Right lung (tissue), 5 donors: Measurements from ENCODE around the gene DHRS12. TPM values are rescaled to one million over a fixed set of nuclear protein-coding genes. Genes with fewer than 3 reads are reported as not detected.

Experiments
- DNase-seq, 2 donors: peaks; one replicate each; pipeline ENCODE4 v3.0.0-alpha.2; 2013
- polyA plus RNA-seq, 5 donors: library from polyadenylated mRNA; unstranded; fragments of 120-200 nt; gene quantifications; one replicate each; pipeline versions ENCODE4 v1.2.1 to v1.2.3, GENCODE V29; 2013; ENCODE audit warnings: inconsistent platforms in 1 of 5, low replicate concordance in 1 of 5; ENCODE audit not compliant: insufficient read length in 5 of 5, insufficient read depth in 1 of 5

The DHRS12 gene
- polyA plus RNA-seq, 5 donors, result 15.1 to 21.6 (median 16.3) TPM

DNA sequence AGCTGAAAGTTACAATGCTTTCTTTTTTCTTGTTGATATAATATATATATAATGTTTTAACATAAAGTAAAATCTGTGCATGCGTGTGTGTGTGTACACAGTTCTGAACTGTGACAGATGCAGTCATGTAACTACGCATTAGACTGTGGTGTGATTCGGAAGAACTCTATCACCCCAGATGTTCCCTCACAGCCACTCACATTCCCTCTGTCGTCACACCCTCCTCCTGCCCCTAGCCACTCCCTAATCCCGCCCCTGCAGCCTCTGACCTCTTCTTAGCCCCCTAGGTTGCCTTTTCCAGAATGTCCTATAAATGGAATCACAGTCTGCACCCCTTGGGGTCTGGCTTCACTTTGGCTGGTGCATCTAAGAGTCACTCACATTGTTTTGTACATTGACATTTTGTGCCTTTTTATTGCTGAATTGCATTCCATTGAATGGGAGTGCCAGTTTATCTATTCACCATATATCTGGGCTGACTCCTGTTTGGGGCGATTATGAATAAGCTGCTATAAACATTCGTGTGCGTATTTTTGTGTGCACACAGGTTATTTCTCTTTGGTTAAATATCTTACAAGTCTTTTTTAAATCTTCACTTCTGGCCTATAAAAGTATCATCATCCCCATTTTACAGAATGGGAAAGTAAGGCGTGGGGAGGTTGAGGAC lies 20.4 kb downstream of the DHRS12 start:
- DNase-seq, result no peak

DNA sequence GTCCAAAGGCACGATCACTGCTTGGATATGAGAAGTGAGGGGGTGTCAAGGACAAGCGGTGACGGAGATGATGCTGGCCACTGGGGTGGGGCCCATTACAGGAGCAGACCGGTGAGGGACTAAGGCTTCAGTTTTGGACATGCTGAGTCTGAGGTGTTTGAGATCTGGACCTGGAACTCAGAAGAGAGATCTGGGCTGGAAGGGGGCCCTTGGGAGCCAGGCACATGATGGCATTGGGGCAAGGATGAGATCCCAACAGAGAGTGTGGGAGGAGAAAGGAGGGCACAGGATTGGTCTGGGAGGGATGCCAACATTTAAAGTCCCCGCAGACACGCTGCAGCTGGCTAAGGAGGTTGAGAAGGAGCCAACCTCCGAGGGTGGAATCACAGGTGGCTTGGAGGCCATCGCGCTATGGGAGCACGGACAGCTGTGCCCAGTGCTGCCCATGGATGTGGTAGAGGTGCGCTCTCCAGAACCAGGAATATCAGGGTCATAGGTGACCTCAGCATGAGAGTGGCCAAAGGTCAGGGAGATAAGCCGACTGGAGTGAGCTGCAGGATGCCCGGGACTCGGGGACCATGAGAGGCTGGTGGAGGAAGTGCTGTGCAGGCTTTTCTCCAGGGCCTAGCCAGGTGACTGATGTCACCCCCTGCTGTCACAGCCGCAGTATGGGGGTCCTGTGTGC lies 21.8 kb downstream of the DHRS12 start:
- DNase-seq, result no peak

DNA sequence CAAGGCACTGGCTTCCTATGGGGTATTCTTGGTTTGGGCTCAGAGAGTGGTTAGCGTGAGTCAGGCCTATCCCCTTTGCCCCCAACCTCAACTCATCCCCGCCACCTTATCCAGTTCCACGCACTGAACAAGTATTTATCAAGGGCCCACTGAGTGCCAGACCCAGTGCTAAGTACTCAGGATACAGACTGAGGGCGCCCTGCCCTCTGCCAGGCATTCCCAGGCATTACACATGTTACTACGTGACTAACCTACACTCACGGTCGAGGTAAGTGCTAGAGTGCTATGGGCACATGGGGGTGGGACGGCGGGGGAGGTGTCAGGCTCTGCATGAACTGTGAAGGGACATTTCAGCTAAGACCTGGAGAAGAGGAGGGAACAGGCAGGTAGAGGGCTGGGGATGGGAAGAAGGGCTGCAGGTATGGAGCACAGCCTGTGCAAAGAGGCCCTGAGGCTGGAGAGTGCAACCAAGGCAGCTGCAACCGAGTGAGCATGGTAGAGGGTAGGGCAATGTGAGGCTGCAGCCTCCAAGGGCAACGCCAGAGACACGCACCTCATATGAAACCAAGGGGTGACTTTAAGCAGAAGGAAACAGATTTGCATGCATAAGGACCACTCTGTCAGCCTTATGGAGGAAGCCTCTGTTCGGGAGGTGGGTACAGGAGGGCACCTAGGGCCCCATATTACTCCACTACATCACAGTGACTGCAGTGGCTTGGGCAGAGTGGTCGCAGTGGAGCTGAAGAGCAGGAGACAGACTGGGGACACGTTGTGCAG lies 22.5 kb downstream of the DHRS12 start:
- no peak for DNase-seq

DNA sequence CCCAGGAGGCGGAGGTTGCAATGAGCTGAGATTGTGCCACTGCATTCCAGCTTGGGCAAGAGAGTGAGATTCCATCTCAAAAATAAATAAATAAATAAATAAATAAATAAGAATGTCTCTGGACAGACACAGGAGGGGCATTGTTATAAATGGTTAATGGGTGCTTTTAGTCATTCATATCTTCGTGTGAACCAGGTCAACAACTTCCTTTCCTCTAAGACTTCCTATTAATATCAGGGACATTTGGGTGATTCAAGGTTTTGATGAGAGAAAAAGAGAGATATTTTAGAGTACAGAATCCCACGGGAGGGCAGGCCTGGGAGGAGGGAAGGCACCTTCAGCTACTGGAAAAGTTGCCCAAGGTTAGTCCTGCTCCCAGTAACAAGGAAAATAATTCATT lies 23.9 kb downstream of the DHRS12 start:
- DNase-seq, result no peak

DNA sequence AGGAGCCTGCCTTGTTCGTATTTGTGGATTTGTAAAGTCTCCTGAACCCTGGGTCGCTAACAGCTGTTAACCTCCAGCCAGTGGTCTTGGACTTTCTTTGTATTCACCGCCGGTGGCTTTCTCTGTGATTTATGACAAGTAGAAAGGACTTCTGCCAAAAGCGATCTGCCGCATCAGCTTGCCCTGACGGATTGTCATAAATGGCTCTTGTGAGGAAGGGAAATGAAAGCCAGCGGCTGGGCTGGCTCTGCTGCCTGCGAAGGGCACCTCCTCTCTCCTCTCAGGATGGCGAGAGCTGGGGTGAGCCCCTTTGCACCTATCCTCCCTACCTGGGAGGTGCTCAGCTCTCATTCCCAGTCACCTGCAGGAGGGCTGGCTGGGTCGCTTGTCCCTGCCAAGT lies 25.6 kb downstream of the DHRS12 start:
- no peak for DNase-seq

DNA sequence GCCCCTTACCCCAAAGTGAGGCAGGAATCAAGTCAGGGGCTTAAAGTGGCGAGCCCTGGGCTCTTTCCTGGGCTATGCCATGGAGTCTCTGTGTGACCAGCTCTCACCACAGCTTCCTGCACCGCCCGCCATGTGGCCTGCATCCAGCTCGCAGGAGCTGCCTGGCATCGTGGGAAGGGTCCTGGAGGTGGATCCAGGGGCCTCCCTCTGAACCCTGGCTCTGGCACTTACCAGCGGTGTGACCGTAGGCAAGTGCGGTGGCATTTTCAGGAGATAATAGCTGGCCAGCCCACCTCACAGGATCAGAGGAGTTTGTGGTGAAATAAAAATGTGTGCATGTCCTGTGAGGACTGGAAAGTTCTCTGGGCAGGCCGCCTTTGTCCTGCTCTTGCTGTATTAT lies 26.0 kb downstream of the DHRS12 start:
- no peak for DNase-seq

DNA sequence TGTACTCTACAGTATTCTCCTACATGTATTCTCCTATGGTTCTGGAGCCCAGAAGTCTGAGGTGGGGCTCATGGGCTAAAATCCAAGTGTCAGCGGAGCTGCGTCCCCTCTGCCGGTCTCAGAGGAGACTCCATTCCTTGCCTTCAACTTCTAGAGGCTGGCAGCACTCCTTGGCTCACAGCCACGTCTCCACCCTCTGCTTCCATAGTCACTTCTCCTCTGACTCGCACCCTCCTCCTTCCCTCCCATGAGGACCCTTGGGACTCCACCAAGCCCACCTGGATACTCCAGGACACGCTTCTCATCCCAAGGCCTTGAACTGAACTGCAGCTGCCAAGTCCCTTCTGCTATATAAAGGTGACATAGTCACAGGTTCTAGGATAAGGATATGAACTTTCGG lies 27.8 kb downstream of the DHRS12 start:
- no peak for DNase-seq

DNA sequence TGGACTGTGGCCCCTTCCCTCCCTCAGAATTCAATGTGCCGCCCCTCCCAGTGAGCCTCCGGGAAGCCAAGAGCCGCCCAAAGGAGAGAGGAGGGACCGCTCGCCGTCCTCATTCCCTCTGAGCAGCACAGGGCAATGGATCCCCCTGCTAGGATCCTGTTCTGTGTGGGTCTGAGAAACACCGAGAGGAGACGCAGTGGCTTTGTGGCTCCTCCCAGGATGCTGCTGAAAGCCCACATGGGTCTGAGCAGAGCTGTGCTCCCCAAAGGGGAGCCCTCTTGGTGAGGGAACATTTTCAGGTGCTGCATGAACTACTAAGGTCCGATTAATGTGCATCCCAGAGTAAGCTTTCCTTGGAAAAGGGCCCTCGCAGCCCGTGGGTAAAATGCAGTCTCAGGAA lies 30.4 kb downstream of the DHRS12 start:
- DNase-seq, result no peak

DNA sequence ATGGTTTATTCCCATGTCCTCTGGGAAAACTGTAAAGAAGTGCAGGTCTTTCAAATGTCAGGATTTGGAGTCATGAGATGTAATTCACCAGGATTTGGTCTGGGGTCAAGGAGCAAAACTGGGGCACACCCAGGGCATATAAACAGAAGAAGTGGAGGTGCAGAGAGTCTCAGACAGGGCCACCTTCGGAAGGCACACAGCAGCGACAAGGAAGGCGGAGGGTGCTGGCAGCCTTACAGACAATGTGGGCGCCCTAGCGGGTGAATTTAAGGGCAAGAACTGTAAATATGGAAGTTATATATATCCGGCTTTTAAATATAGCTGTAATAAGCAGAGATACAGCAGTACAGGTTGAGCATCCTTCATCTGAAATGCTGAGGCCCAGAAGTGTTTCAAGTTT lies 31.2 kb downstream of the DHRS12 start:
- no peak for DNase-seq

DNA sequence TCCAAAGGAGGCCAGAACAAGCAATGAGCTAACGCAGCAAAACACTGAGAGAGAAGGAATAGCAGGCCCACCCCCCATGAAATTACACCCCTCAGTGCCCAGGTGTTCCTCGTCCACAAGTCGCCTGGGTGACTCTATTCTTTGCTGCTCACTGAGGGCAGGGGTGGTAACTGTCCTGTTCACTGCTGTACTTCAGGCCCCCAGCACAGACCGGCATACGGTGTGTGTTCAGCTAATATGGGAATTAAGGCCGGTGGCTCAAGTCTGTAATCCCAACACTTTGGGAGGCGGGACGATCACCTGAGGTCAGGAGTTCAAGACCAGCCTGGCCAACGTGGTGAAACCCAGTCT lies 31.9 kb downstream of the DHRS12 start:
- no peak for DNase-seq

DNA sequence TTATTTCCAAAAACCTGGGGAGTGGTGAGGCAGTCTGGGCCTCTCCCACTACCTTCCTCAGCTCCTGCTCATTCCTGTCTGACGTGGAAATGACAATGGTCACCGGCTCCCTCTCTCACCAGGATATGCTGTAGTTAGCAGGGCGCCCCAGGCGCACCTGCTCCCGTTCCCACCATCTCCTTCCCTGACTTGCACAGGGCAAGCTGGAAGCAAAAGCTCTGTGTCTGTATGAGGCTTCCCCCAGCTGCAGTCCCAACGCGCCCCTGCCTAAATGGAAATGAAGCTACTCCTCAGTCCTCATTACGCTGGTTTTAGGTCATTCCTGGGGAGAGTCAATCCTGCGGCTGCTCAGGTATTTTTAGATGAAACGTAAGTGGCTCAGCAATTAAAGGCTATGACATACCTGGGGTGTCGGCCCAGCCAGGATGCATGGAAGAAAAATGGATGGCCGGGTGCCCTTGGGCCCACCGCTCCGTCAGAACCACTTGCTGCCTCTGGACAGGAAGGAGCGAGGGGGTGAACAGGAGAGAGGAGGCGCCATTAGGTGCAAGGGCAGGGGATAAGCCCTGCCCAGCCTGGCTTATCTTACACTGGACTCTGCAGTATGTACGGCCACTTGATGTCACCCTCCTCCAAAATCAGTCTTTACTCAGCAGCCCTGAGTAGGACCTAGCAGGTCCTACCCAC lies 32.4 kb downstream of the DHRS12 start:
- DNase-seq, result no peak

DNA sequence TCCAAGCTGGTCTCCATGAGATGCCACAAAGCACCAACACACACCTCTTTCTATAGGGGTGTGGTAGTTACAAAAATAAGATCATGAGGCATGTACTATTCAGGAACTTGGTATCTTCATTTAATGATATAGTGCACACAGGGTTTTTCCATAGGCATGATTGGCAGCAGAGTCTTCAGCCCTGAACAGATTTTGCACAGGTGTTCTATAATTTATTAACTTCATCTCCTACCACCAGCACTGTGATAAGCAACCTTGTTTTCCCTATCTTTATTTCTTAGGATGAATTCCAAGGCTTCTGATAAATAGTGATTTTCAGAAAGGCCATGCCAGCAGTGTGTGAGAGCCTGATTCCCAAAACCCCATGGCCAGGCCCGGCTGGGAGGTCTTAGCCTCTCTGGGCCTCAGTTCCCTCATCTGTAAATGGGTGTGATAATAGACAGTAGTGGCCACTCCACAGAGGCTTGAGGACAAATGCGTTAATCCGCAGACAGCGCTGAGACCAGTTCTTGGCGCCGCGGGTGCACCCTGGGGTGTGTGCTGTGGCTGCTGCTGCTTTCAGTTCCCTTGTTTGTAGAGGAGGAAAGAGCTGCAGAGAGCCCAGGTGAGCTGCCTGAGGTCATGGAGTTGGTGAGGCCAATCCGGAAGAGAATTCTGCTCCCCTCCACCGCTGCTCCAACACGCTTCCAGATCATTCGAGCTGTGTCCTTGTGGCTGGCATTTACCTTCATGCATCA lies 33.1 kb downstream of the DHRS12 start:
- no peak for DNase-seq

DNA sequence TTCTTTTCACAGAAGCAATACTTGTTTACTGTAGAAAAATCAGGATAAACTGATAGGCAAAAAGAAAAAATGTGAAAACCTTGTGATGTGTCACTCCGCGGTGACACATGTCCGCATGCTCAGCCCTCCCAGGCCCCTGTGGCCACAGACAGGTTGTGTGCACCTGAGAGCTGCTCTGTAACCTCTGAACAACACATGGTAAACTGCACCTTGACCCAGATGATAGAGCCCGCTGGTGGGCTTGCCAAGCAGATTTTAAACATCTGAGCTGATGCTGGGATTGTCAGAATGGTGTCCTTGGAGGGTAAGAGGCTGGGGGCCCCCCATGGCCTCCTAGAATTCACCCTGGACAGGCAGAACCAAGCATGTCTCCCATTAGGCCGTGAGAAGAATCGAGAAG lies 33.8 kb downstream of the DHRS12 start:
- no peak for DNase-seq

DNA sequence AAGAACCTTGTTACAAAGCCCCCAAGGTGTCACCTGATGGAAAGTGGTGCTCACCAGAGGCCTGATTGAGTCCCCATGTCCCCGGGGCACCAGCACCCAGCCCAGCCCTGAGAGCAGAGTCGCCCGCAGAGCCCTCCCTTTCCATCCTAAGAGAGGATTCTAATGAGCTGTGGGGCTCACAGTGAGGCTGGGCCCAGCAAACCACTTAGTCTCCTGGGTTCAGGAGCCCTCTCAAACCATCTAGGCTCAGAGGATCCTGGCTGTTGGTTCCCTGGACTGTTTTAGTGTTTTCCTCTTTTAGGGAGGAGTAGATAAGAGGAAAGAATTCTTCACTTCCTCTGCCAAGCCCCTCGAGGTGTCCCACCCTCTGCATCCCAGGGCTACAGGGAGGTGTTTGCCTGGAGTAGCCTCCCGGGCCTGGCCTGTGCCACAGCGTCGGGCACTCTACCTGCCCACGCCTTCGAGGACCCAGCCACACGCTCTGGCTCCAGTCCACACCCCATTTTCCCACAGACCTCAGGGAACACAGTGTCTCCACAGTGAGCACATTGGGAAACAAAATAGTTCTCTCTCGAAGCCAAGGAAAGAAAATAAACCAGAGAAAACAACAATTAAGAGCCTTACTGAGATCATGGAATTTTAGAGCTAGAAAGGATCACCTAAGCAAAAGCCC lies 34.4 kb downstream of the DHRS12 start:
- no peak for DNase-seq

DNA sequence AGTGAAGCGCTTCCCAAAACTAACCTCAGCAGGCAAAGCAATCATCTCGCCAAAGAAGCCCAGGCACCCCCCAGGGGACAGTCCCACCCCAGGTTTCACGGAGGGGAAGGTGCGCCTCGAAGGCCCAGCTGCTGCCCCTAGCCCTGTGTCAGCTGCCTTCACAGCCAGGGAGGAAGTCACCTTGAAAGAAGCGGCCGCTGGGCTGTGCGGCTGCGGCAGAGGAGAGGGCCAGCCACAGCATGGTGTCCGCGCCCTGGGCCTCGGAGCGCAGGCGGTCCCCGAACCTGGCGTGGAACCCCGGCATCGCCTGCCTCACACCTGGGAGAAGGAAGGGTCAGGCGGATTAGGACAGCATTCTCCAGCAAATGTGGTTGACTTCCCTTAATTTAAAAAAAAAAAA lies 35.0 kb downstream of the DHRS12 start:
- DNase-seq, result no peak

DNA sequence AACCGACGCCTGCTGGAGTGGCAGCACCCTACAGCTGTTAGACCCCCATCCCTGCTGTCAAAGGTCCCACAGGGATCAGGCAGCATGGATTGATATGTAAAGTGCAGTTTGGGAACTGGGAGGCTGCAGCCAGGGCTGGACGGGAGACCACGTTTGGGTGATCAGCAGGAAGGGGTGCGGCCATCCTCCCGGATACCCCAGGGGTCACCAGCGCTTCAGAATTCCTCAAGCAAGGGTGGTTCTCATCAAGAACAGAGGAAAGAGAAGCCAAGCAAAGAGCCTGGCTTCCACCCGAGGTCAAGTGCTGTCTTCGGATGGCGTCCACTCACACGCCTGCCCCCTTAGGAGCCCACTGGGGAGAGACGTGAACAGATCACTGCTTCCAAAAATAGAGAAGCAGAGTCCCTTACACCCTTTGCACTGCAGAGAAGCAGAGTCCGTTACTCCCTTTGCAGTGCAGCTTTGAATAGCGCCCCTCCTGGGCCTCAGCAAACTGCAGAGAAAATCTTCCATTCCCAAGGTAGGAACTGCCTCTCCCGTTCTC lies 35.5 kb downstream of the DHRS12 start:
- DNase-seq, result no peak

DNA sequence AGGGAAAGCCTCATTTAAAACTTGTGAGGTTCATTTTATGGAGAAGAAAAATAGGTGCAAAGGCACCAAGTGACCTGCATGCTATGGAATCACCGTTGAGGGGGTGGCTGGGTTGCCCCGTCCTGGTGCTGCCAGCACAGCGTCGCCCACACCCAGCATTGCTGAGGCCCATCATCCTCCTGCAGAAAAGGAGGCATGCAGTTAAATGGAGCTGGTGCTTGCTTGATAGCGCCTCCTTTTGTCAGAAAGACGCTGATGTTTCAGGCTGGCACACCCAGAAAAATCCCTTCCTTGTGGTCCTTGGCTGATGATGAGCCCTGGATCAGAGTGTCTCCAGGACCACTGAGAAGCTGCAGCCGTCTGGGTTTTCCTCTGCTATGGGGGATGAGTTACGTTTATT lies 36.9 kb downstream of the DHRS12 start:
- no peak for DNase-seq

DNA sequence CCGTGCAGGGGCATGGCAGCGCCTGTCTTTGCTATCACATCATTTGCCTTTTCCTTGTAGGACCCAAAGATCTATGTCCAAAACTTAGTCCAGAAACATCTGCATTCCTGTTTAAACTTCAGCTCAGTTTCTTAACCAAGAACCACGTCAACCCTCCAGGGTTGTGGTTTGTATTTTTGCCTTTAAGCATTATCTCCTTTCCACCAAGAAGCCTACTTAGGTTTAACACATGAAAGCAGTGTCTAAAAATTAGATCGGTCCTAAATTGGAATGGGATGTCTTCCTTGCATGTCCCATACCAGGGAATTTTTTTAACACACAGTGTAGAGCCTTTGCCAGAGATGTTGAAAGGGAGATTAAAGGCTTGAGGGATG lies 38.8 kb downstream of the DHRS12 start:
- DNase-seq, result no peak

DNA sequence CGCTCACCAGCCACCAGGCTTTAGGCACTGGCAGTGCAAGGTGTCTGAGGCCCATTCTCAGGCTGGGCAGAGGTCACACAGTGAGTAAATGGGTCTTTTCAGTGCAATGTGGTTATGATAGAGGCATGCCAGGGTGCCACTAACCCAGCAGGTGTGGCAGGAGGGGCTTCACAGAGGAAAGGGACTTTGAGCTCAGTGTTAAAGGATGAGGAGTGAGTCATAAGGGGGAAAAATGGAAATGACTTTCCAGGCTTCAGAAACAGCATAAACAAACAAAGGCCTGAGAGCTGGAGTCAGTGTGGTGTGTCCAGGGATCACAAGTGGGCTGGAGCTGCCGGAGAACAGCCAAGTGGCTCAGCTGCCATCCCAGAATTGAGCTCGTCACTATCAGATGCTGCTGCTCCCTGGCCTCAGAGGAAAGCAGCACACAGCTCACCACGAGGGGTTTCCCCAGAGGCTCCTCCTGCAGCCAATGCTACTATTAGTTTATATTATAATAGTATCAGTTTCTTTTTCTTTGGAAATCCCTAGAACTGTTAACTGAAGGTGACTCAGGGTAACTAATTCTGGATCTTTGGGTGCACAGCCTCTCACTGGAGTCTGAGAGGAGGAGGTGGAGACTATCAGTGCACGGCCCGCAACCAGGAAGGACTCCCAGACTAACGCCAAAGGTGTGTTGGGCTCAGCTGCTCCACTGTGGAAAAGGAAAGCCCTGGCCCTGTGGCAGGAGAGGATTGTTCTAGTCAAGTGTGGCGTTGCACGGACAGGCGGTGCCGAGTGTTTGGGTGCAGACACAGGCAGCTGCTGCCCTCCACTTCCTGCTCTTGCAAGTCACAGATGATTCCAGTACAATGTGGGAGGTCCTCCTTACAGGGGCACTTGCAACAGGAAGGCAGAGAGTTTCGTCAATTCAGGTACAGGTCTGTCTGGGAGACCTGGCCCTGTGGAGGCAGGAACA lies 39.5 kb downstream of the DHRS12 start:
- peak; percentile 42 to 53 for DNase-seq

DNA sequence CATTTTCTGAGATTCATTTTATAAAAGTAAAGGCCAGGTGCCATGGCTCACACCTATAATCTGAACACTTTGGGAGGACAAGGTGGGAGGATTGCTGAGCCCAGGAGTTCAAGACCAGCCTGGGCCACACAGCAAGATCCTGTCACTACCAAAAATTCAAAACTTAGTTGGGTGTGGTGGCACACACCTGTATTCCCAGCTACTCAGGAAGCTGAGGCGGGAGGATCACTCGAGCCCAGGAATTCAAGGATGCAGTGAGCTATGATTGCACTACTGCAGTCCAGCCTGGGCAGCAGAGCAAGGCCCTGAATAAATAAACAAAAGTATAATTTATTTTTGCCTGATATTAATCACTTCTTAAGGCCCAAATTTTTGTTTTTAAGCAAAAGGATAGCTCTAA lies 40.5 kb downstream of the DHRS12 start:
- DNase-seq, result no peak
